ENCODE results near the gene RHBG.

The RHBG gene

DNA sequence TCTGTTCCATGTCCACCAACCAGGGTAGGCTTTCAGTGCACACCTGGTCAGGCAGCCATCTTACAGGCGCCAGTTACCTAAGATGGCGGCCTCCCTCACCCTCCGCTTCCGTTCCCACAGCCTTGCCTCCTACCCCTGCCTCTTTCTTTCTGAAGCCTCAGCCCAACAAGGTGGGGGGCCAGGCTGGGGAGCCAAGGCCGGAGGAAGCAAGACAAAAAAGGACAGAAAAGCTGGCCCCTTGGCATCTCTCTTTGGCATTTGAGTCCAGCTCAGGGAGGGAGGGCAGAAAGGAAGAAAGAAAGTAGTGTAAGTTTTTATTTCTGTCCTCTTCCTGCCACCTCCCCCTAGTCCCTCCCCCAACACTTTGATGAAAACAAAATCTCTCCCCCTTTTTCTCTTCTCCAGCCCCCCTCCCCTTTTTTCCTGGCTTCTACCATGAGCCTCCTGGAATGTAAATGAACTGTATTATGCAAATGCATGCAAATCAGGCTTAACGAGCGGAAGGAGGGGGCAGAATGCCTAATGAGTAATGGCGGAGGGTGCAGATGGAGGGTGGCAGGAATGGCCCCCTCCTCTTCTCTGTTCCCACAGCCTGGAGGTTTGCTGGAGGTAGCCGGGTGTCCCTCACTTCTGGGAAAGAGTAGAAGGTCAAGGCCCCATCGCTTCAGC, 43.8 kb downstream of the RHBG start:
- 0 out of 2 replicates have a peak, but pooled peaks cover 10% of the 10 kb centered on the region for H3K27me3 ChIP-seq (ENCODE audit: low read depth)
- in situ Hi-C loops (cut with MboI; ENCODE audit: low sequenced_read_pairs), result no loop called here

DNA sequence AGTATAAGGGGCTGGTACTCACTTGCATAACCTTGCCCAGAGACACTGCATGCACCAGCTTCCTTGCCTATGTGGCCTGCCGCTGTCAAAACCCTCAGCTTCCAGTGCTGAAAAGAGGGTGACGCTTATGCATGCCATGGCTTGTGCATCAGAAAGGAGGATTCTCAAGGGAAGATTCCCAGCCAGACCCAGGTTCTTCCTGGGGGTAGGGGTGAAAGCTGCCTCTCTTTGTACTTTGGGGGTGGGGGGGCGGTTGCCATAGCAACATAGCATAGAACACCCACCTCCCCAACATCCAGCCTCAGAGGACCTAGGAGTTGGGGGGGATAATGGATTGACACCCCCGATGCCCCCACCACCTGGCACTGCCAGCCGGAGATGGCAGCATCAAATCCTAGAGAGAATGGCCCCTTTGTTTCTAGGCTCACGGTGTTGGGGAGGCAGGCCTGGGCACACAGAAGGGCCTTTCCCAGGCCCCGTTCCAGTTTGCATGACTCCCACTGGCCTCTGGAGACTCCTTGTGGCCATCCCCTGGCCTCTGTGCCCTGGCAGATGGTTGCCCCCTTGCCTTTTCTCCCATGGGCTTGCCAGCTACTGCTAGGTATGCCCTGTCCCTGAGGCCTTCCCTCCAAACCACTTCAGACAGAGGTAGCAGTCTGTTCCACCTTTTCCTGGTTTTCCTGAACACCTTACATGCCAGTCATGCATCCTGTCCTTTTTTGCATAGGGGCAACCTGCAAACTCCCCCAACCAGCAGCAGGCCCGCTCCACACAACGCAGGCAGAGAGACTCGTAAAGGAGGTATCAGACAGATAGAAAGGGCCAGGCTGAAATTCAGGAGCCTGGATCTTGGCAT, 44.6 kb downstream of the RHBG start:
- in situ Hi-C loops (cut with MboI; ENCODE audit: low sequenced_read_pairs), result no loop called here
- no peaks in the 10 kb centered on the region for H3K36me3 ChIP-seq (replicated peaks)
- no peaks in the 10 kb centered on the region for H3K9me3 ChIP-seq
- 0 out of 2 replicates have a peak, but pooled peaks cover 3% of the 10 kb centered on the region for H3K27me3 ChIP-seq (ENCODE audit: low read depth)
- H3K4me1 ChIP-seq, result no peaks in the 10 kb centered on the region
- H3K4me3 ChIP-seq, result no peak overlapping the region
- DNase-seq (ENCODE audit: low spot score in 2 of 2), result no peak

More for the DNA sequence above, 43.8 kb downstream of the RHBG start:
- Histone ChIP-seq H3K36me3 (replicated peaks) (no peaks in the 10 kb centered on the region), H3K4me1 (no peaks in the 10 kb centered on the region), H3K4me3 (no peak overlapping the region), H3K9me3 (no peaks in the 10 kb centered on the region)
- no peak for DNase-seq (ENCODE audit: low spot score in 2 of 2)

GRCh38 chr1:156414461-156415064, 45.6 kb downstream of the RHBG start:
- DNase-seq (ENCODE audit: low spot score in 2 of 2), result peak in 1 of 2 experiments; percentile 67
- Histone ChIP-seq H3K4me1 (no peaks in the 10 kb centered on the region), H3K9me3 (no peaks in the 10 kb centered on the region), H3K27me3 (ENCODE audit: low read depth) (peaks cover 2% of the 10 kb centered on the region; the same call in 1 of the 2 replicates), H3K36me3 (replicated peaks) (no peaks in the 10 kb centered on the region), H3K4me3 (no peak overlapping the region)
- in situ Hi-C loops (cut with MboI; ENCODE audit: low sequenced_read_pairs), result no loop called here

- in situ Hi-C loops (cut with MboI; ENCODE audit: low sequenced_read_pairs), result no loop called here
- Histone ChIP-seq H3K4me3 (no peak overlapping the region), H3K27me3 (ENCODE audit: low read depth) (peaks cover 25% of the 10 kb centered on the region), H3K9me3 (no peaks in the 10 kb centered on the region), H3K36me3 (replicated peaks) (no peaks in the 10 kb centered on the region), H3K4me1 (peaks cover 7% of the 10 kb centered on the region; the same call in 1 of the 2 replicates)
- DNase-seq (ENCODE audit: low spot score in 2 of 2), result no peak
Observed at GRCh38 chr1:156416993-156417392, 48.0 kb downstream of the RHBG start.

- Histone ChIP-seq H3K4me3 (no peak overlapping the region), H3K9me3 (no peaks in the 10 kb centered on the region), H3K4me1 (peaks cover 7% of the 10 kb centered on the region; the same call in 1 of the 2 replicates), H3K27me3 (ENCODE audit: low read depth) (peaks cover 30% of the 10 kb centered on the region), H3K36me3 (replicated peaks) (no peaks in the 10 kb centered on the region)
- DNase-seq (ENCODE audit: low spot score in 2 of 2), result no peak
- in situ Hi-C loops (cut with MboI; ENCODE audit: low sequenced_read_pairs), result no loop called here
Observed at GRCh38 chr1:156417401-156418020, 48.5 kb downstream of the RHBG start.

DNA sequence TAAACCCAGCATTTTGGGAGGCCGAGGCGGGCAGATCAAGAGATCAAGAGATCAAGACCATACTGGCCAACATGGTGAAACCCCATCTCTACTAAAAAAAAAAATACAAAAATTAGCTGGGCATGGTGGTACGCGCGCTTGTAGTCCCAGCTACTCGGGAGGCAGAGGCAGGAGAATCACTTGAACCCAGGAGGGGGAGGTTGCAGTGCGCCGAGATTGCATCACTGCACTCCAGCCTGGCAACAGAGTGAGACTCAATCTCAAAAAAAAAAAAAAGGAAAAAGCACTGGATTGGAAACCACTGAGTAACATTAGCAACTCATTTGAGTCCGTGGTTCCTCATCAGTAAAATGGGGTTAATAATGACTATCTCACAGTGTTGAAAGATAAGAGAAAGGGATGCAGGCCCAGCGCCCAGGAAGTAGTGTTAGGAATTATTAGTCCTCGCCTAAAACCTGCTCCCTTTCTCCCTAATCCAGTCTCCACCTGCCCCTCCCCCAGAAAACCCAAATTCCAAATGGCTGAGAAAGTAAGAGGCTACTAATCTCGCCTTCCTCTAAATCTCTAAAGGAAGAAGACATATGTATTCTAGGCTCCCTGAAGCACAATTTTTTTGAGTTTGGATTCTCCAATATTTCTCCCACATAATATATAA, 49.5 kb downstream of the RHBG start:
- Histone ChIP-seq H3K36me3 (replicated peaks) (no peaks in the 10 kb centered on the region), H3K4me1 (peaks cover 7% of the 10 kb centered on the region; the same call in 1 of the 2 replicates), H3K4me3 (no peak overlapping the region), H3K27me3 (ENCODE audit: low read depth) (peaks cover 40% of the 10 kb centered on the region), H3K9me3 (no peaks in the 10 kb centered on the region)
- in situ Hi-C loops (cut with MboI; ENCODE audit: low sequenced_read_pairs), result no loop called here
- DNase-seq (ENCODE audit: low spot score in 2 of 2), result no peak

GRCh38 chr1:156419854-156420204, 50.8 kb downstream of the RHBG start:
- H3K4me1 ChIP-seq, result peaks cover 7% of the 10 kb centered on the region; the same call in 1 of the 2 replicates
- no peaks in the 10 kb centered on the region for H3K36me3 ChIP-seq (replicated peaks)
- no peak overlapping the region for H3K4me3 ChIP-seq
- in situ Hi-C loops (cut with MboI; ENCODE audit: low sequenced_read_pairs), result no loop called here
- peaks cover 53% of the 10 kb centered on the region for H3K27me3 ChIP-seq (ENCODE audit: low read depth)
- DNase-seq (ENCODE audit: low spot score in 2 of 2), result peak in 1 of 2 experiments; percentile 28
- no peaks in the 10 kb centered on the region for H3K9me3 ChIP-seq

GRCh38 chr1:156420205-156421061, 51.4 kb downstream of the RHBG start:
- in situ Hi-C loops (cut with MboI; ENCODE audit: low sequenced_read_pairs), result no loop called here
- H3K27me3 ChIP-seq (ENCODE audit: low read depth), result peaks cover 59% of the 10 kb centered on the region
- no peaks in the 10 kb centered on the region for H3K36me3 ChIP-seq (replicated peaks)
- peak overlapping the region; percentile 32 for H3K4me3 ChIP-seq
- H3K4me1 ChIP-seq, result peaks cover 7% of the 10 kb centered on the region; the same call in 1 of the 2 replicates
- DNase-seq (ENCODE audit: low spot score in 2 of 2), result peak in 1 of 2 experiments; percentile 26
- no peaks in the 10 kb centered on the region for H3K9me3 ChIP-seq

- DNase-seq (ENCODE audit: low spot score in 2 of 2), result peak; percentile 76 to 91
Observed at GRCh38 chr1:156421062-156421938, 52.3 kb downstream of the RHBG start.

GRCh38 chr1:156421939-156422601, 53.1 kb downstream of the RHBG start:
- Histone ChIP-seq H3K4me1 (peaks cover 7% of the 10 kb centered on the region; the same call in 1 of the 2 replicates), H3K9me3 (no peaks in the 10 kb centered on the region), H3K27me3 (ENCODE audit: low read depth) (peaks cover 73% of the 10 kb centered on the region), H3K36me3 (replicated peaks) (no peaks in the 10 kb centered on the region), H3K4me3 (peak overlapping the region; percentile 32)
- in situ Hi-C loops (cut with MboI; ENCODE audit: low sequenced_read_pairs), result no loop called here
- DNase-seq (ENCODE audit: low spot score in 2 of 2), result no peak

More at GRCh38 chr1:156421062-156421938, 52.3 kb downstream of the RHBG start:
- Histone ChIP-seq H3K4me3 (peak overlapping the region; percentile 32), H3K4me1 (peaks cover 7% of the 10 kb centered on the region; the same call in 1 of the 2 replicates), H3K9me3 (no peaks in the 10 kb centered on the region), H3K27me3 (ENCODE audit: low read depth) (peaks cover 67% of the 10 kb centered on the region), H3K36me3 (replicated peaks) (no peaks in the 10 kb centered on the region)
- in situ Hi-C loops (cut with MboI; ENCODE audit: low sequenced_read_pairs), result no loop called here

DNA sequence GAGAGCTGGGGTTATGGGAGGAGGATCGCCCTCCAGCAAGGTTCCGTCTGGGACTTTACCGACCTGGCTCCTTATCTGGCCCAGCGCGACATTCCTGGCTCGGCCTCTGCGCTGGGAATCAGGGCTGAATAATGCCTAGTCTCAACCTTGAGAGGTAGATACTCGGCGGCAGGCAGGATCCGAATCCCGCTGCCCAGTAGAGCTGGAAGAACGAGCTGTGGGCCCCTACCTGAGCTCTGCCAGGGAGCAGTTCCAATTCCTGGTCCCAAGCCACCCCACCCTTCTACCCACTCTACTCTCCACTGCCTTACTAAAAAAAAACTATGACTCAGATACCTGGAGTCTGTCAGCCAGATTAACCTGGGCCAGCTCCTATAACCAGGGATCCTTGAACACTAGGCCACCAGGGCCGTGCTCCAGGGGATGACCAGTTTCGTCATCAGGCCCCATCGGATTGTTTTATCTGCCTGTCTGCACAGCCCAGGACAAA, 53.6 kb downstream of the RHBG start:
- Histone ChIP-seq H3K36me3 (replicated peaks) (no peaks in the 10 kb centered on the region), H3K9me3 (no peaks in the 10 kb centered on the region), H3K4me3 (no peak overlapping the region), H3K27me3 (ENCODE audit: low read depth) (peaks cover 79% of the 10 kb centered on the region), H3K4me1 (peaks cover 7% of the 10 kb centered on the region; the same call in 1 of the 2 replicates)
- in situ Hi-C loops (cut with MboI; ENCODE audit: low sequenced_read_pairs), result no loop called here
- no peak for DNase-seq (ENCODE audit: low spot score in 2 of 2)
